ENCODE data around the gene PLCL1.

Gene PLCL1

GRCh38 chr2:198063242-198063641 is 258.8 kb downstream of the PLCL1 start:
- no peak overlapping the region for H3K27ac ChIP-seq
- TF ChIP-seq ZFX (IDR thresholded peaks at IDR 0.05; ENCODE audit: borderline replicate concordance) = no peak
- TF ChIP-seq CTCF (IDR thresholded peaks at IDR 0.05) = no peak

GRCh38 chr2:198065322-198065721 is 260.9 kb downstream of the PLCL1 start:
- no peak for TF ChIP-seq CTCF (IDR thresholded peaks at IDR 0.05)
- no peak for TF ChIP-seq ZFX (IDR thresholded peaks at IDR 0.05; ENCODE audit: borderline replicate concordance)
- H3K27ac ChIP-seq = no peak overlapping the region

GRCh38 chr2:198066597-198066996 is 262.2 kb downstream of the PLCL1 start:
- H3K27ac ChIP-seq = no peak overlapping the region
- TF ChIP-seq CTCF (IDR thresholded peaks at IDR 0.05) (no peak), ZFX (IDR thresholded peaks at IDR 0.05; ENCODE audit: borderline replicate concordance) (no peak)

GRCh38 chr2:198072655-198073054 is 268.3 kb downstream of the PLCL1 start:
- H3K27ac ChIP-seq = no peak overlapping the region
- TF ChIP-seq CTCF (IDR thresholded peaks at IDR 0.05) (no peak), ZFX (IDR thresholded peaks at IDR 0.05; ENCODE audit: borderline replicate concordance) (no peak)

GRCh38 chr2:198073253-198073652 is 268.9 kb downstream of the PLCL1 start:
- TF ChIP-seq ZFX (IDR thresholded peaks at IDR 0.05; ENCODE audit: borderline replicate concordance) = no peak
- no peak for TF ChIP-seq CTCF (IDR thresholded peaks at IDR 0.05)
- no peak overlapping the region for H3K27ac ChIP-seq

- no peak overlapping the region for H3K27ac ChIP-seq
- TF ChIP-seq CTCF (IDR thresholded peaks at IDR 0.05) (no peak), ZFX (IDR thresholded peaks at IDR 0.05; ENCODE audit: borderline replicate concordance) (no peak)
Measured at GRCh38 chr2:198077477-198077876, 273.1 kb downstream of the PLCL1 start.

- TF ChIP-seq CTCF (IDR thresholded peaks at IDR 0.05) (no peak), ZFX (IDR thresholded peaks at IDR 0.05; ENCODE audit: borderline replicate concordance) (no peak)
- no peak overlapping the region for H3K27ac ChIP-seq
Measured at GRCh38 chr2:198080879-198081765, 276.7 kb downstream of the PLCL1 start.

All from 22Rv1 (cell line).